H9 (cell line): Measurements from ENCODE around the gene FCHSD2. TPM values are rescaled to one million over a fixed set of nuclear protein-coding genes. Genes with fewer than 3 reads are reported as not detected.

Source experiments
- DNase-seq: peaks from one replicate; pipeline ENCODE4 v3.0.0-alpha.2; 2017
- H2AFZ ChIP-seq: one replicate; pipeline ENCODE4 v1.6.1; 2013; ENCODE audit warnings: mild to moderate bottlenecking, low read length, control low read depth, moderate library complexity
- H2AK5ac ChIP-seq: 2 replicates; pipeline ENCODE4 v1.6.1; 2013; ENCODE audit warnings: low read length, control low read depth, mixed read lengths; ENCODE audit not compliant: insufficient read length
- H2BK120ac ChIP-seq: one replicate; pipeline ENCODE4 v1.6.1; 2013; ENCODE audit warnings: low read depth, mild to moderate bottlenecking, low read length, control low read depth, inconsistent platforms; ENCODE audit not compliant: poor library complexity, severe bottlenecking
- H2BK12ac ChIP-seq: 2 replicates; pipeline ENCODE4 v1.6.1; 2013; ENCODE audit warnings: low read length, control low read depth, mixed read lengths, low read depth; ENCODE audit not compliant: insufficient read length
- H2BK15ac ChIP-seq: 2 replicates; pipeline ENCODE4 v1.6.1; 2013; ENCODE audit warnings: low read depth, low read length, control low read depth
- H2BK20ac ChIP-seq: one replicate; pipeline ENCODE4 v1.6.1; 2013; ENCODE audit warnings: low read depth, mild to moderate bottlenecking, low read length, control low read depth, inconsistent platforms; ENCODE audit not compliant: poor library complexity, severe bottlenecking
- H2BK5ac ChIP-seq: 2 replicates; pipeline ENCODE4 v1.6.1; 2013; ENCODE audit warnings: low read length, control low read depth, mixed read lengths; ENCODE audit not compliant: insufficient read length
- H3K14ac ChIP-seq: 2 replicates; pipeline ENCODE4 v1.6.1; 2013; ENCODE audit warnings: low read length, control low read depth; ENCODE audit not compliant: insufficient read depth
- H3K18ac ChIP-seq: 2 replicates; pipeline ENCODE4 v1.6.1; 2013; ENCODE audit warnings: low read depth, mild to moderate bottlenecking, mixed read lengths, low read length, control low read depth; ENCODE audit not compliant: insufficient read length
- H3K23ac ChIP-seq: 2 replicates; pipeline ENCODE4 v1.6.1; 2013; ENCODE audit warnings: low read length, control low read depth, mixed read lengths, low read depth; ENCODE audit not compliant: insufficient read length
- H3K23me2 ChIP-seq: 2 replicates; pipeline ENCODE4 v1.6.1; 2013; ENCODE audit warnings: low read depth, mild to moderate bottlenecking, mixed read lengths, low read length, control low read depth; ENCODE audit not compliant: insufficient read length, poor library complexity, severe bottlenecking
- H3K27ac ChIP-seq: 2 replicates; pipeline ENCODE4 v1.5.1; 2013; ENCODE audit warnings: low read length, control low read depth, mixed read lengths, low read depth; ENCODE audit not compliant: insufficient read length
- H3K27me3 ChIP-seq: 2 replicates; pipeline ENCODE4 v1.6.1; 2013; ENCODE audit warnings: low read length, control low read depth, inconsistent platforms; ENCODE audit not compliant: insufficient read depth
- H3K4ac ChIP-seq: 2 replicates; pipeline ENCODE4 v1.6.1; 2013; ENCODE audit warnings: low read depth, mild to moderate bottlenecking, control low read depth, inconsistent platforms, low read length, moderate library complexity
- H3K4me1 ChIP-seq: 2 replicates; pipeline ENCODE4 v1.6.1; 2013; ENCODE audit warnings: low read length, control low read depth, inconsistent platforms; ENCODE audit not compliant: insufficient read depth
- H3K4me2 ChIP-seq: 2 replicates; pipeline ENCODE4 v1.6.1; 2013; ENCODE audit warnings: low read length, control low read depth, mixed read lengths; ENCODE audit not compliant: insufficient read length, insufficient read depth
- H3K56ac ChIP-seq: 2 replicates; pipeline ENCODE4 v1.6.1; 2013; ENCODE audit warnings: low read depth, mild to moderate bottlenecking, mixed read lengths, low read length, control low read depth; ENCODE audit not compliant: insufficient read length
- H3K79me1 ChIP-seq: 2 replicates; pipeline ENCODE4 v1.6.1; 2013; ENCODE audit warnings: low read depth, mild to moderate bottlenecking, moderate library complexity, low read length, control low read depth, inconsistent platforms; ENCODE audit not compliant: insufficient read depth, poor library complexity, severe bottlenecking
- H3K79me2 ChIP-seq: 2 replicates; pipeline ENCODE4 v1.6.1; 2013; ENCODE audit warnings: low read length, control low read depth, inconsistent platforms; ENCODE audit not compliant: insufficient read depth
- H3K9ac ChIP-seq: 2 replicates; pipeline ENCODE4 v1.6.1; 2013; ENCODE audit warnings: low read length, control low read depth, mixed read lengths; ENCODE audit not compliant: insufficient read length; ENCODE audit errors: extremely low read depth
- H3K9me3 ChIP-seq: one replicate; pipeline ENCODE4 v1.6.1; 2013; ENCODE audit warnings: low read depth, low read length, inconsistent platforms; ENCODE audit not compliant: control insufficient read depth
- H3T11ph ChIP-seq: one replicate; pipeline ENCODE4 v1.6.1; 2013; ENCODE audit warnings: mild to moderate bottlenecking, low read length, control low read depth, inconsistent platforms
- H4K20me1 ChIP-seq: one replicate; pipeline ENCODE4 v1.6.1; 2013; ENCODE audit not compliant: control insufficient read depth, insufficient read length, insufficient read depth
- H4K5ac ChIP-seq: 2 replicates; pipeline ENCODE4 v1.6.1; 2013; ENCODE audit warnings: low read depth, mild to moderate bottlenecking, mixed read lengths, low read length, control low read depth; ENCODE audit not compliant: insufficient read length
- H4K8ac ChIP-seq: replicated peaks from 2 replicates; pipeline ENCODE4 v1.6.1; 2013; ENCODE audit warnings: low read length, control low read depth, mixed read lengths, low read depth; ENCODE audit not compliant: insufficient read length
- H4K91ac ChIP-seq: 2 replicates; pipeline ENCODE4 v1.6.1; 2013; ENCODE audit warnings: low read depth, mild to moderate bottlenecking, moderate library complexity, mixed read lengths, low read length, control low read depth; ENCODE audit not compliant: insufficient read length
- H3K27ac Mint-ChIP-seq, 3 experiments: 2 replicates in 2 of 3; 3 replicates in 1 of 3; pipeline ENCODE4 v1.8.0; 2020 to 2021; ENCODE audit warnings: mixed read lengths in 3 of 3, mild to moderate bottlenecking in 1 of 3, moderate library complexity in 1 of 3
- H3K27me3 Mint-ChIP-seq: 2 replicates; pipeline ENCODE4 v1.8.0; 2021; ENCODE audit warnings: low read depth, mild to moderate bottlenecking, moderate library complexity, mixed read lengths
- H3K36me3 Mint-ChIP-seq, 3 experiments: 2 replicates in 2 of 3; 3 replicates in 1 of 3; pipeline ENCODE4 v1.8.0; 2020 to 2021; ENCODE audit warnings: low read depth in 3 of 3, mixed read lengths in 3 of 3; ENCODE audit not compliant: insufficient read depth in 1 of 3
- H3K4me1 Mint-ChIP-seq, 2 experiments: 2 replicates each; pipeline ENCODE4 v1.8.0; 2020; ENCODE audit warnings: mixed read lengths in 2 of 2
- H3K4me3 Mint-ChIP-seq, 2 experiments: 2 replicates in 1 of 2; 3 replicates in 1 of 2; pipeline ENCODE4 v1.8.0; 2020 to 2021; ENCODE audit warnings: mild to moderate bottlenecking in 2 of 2, mixed read lengths in 2 of 2, moderate library complexity in 1 of 2
- H3K9me3 Mint-ChIP-seq, 2 experiments: 2 replicates in 1 of 2; 3 replicates in 1 of 2; pipeline ENCODE4 v1.8.0; 2020; ENCODE audit warnings: mild to moderate bottlenecking in 2 of 2, mixed read lengths in 2 of 2, moderate library complexity in 1 of 2
- WGBS: extraction: QIAGEN DNeasy Blood & Tissue Kit; methylation state at CpG from one replicate; pipeline ENCODE4 v1.1.7; 2013; ENCODE audit warnings: missing lambda C conversion rate, low lambda C conversion rate, mixed read lengths; ENCODE audit not compliant: insufficient read length; ENCODE audit errors: extremely low coverage; 5-methylcytosine and 5-hydroxymethylcytosine counted together
- total RNA-seq: library from RNA; stranded (reverse); gene quantifications from 2 replicates; pipeline ENCODE4 v1.2.1, GENCODE V29; 2021
- TF ChIP-seq, protein P1 (sequence below): fragments of 200-600 bp; sonication (generic); conservative IDR thresholded peaks from 3 replicates; pipeline ENCODE4 v1.8.0; 2021; ENCODE audit warnings: antibody characterized with exemption, mild to moderate bottlenecking

Gene FCHSD2
- total RNA-seq, 1 experiment from 2014 or later: 17.8 TPM

DNA sequence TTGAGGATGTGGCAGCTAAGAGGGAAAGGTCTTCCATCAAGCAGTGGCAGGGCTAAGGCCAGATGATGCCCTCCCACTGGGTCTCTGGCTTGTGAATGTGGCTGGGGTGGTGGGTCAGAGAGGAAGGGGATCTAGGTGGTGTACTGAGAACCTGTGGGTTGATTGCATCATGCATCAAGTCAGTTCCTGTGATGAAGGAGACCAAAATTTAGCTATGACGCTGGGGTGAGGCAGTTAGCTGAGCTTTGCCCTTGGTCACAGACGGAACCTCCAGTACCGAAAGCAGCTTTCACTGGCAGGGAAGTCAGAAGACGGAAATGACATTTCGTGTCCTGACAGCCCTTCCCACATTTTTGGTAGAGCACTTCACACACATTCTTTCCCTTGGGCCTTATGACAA, 307.2 kb downstream of the FCHSD2 start:
- H3T11ph ChIP-seq: no peak overlapping the region
- Mint-ChIP-seq H3K36me3 (no peaks in the 10 kb centered on the region; a peak in 1 of 7 replicates), H3K4me1 (peaks cover 9% of the 10 kb centered on the region in 2 experiments), H3K4me3 (no peak overlapping the region), H3K27me3 (peaks cover 4% of the 10 kb centered on the region; the same call in 1 of the 2 replicates), H3K9me3 (no peaks in the 10 kb centered on the region), H3K27ac (no peak overlapping the region; a peak in 1 of 7 replicates)
- no peaks in the 10 kb centered on the region for H3K27me3 ChIP-seq
- no peak overlapping the region for H2AK5ac ChIP-seq
- no peak overlapping the region for H4K91ac ChIP-seq
- H3K27ac ChIP-seq: no peak overlapping the region
- H3K79me1 ChIP-seq: no peaks in the 10 kb centered on the region
- H3K79me2 ChIP-seq: no peaks in the 10 kb centered on the region
- H2BK120ac ChIP-seq: no peak overlapping the region
- H3K4ac ChIP-seq: no peak overlapping the region
- WGBS: no CpG with 5 or more reads among the region's 5 CpGs
- no peak overlapping the region for H2BK20ac ChIP-seq
- H3K4me1 ChIP-seq: no peaks in the 10 kb centered on the region
- no peak overlapping the region for H2BK15ac ChIP-seq
- no peak overlapping the region for H4K5ac ChIP-seq
- TF ChIP-seq, protein P1, sequence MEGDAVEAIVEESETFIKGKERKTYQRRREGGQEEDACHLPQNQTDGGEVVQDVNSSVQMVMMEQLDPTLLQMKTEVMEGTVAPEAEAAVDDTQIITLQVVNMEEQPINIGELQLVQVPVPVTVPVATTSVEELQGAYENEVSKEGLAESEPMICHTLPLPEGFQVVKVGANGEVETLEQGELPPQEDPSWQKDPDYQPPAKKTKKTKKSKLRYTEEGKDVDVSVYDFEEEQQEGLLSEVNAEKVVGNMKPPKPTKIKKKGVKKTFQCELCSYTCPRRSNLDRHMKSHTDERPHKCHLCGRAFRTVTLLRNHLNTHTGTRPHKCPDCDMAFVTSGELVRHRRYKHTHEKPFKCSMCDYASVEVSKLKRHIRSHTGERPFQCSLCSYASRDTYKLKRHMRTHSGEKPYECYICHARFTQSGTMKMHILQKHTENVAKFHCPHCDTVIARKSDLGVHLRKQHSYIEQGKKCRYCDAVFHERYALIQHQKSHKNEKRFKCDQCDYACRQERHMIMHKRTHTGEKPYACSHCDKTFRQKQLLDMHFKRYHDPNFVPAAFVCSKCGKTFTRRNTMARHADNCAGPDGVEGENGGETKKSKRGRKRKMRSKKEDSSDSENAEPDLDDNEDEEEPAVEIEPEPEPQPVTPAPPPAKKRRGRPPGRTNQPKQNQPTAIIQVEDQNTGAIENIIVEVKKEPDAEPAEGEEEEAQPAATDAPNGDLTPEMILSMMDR: no peak
- H3K9ac ChIP-seq: no peak overlapping the region
- no peak overlapping the region for H2BK12ac ChIP-seq
- H4K20me1 ChIP-seq: no peaks in the 10 kb centered on the region
- H3K56ac ChIP-seq: no peak overlapping the region
- no peak overlapping the region for H2AFZ ChIP-seq
- no peak overlapping the region for H3K18ac ChIP-seq
- DNase-seq: no peak
- H2BK5ac ChIP-seq: no peak overlapping the region
- H3K14ac ChIP-seq: no peak overlapping the region
- H3K23me2 ChIP-seq: no peaks in the 10 kb centered on the region
- H3K23ac ChIP-seq: no peak overlapping the region
- H3K9me3 ChIP-seq: no peaks in the 10 kb centered on the region
- H3K4me2 ChIP-seq: no peak overlapping the region
- no peak overlapping the region for H4K8ac ChIP-seq
